ENCODE data around the gene MYO9B. TPM values are rescaled to one million over a fixed set of nuclear protein-coding genes. Genes with fewer than 3 reads are reported as not detected.

MYO9B gene
- polyA plus RNA-seq, 1 donor (not counting 4 experiments of a cell fraction or from before 2014, with no cell fraction given) = 14.3 TPM

GRCh38 chr19:17255150-17255621 lies 179.6 kb downstream of the MYO9B start:
- no peaks in the 10 kb centered on the region for H3K27me3 ChIP-seq (ENCODE audit: control insufficient read depth, extremely low read depth, insufficient read depth, low read length)
- dilution Hi-C loops (cut with MboI; ENCODE audit: extremely low pct_ligation_motif_present, low sequenced_read_pairs) = no loop called here

GRCh38 chr19:17256130-17256529 lies 180.6 kb downstream of the MYO9B start:
- Histone ChIP-seq H4K20me1 (ENCODE audit: control insufficient read depth, extremely low read depth, insufficient read depth, low read length) (no peaks in the 10 kb centered on the region), H3K4me3 (ENCODE audit: control insufficient read depth in 2 of 3, extremely low read depth in 1 of 3, insufficient read depth in 2 of 3, low read depth in 1 of 3, low read length in 3 of 3) (no peak overlapping the region), H3K9me1 (ENCODE audit: control insufficient read depth, extremely low read depth, insufficient read depth, low read length) (no peaks in the 10 kb centered on the region), H3K4me1 (ENCODE audit: control insufficient read depth, extremely low read depth, insufficient read depth, low read length) (no peaks in the 10 kb centered on the region), H3K9me3 (ENCODE audit: control insufficient read depth, low read depth, low read length) (peaks cover 5% of the 10 kb centered on the region), H3K27ac (ENCODE audit: control insufficient read depth, insufficient read depth, low read length) (no peak overlapping the region), H3K79me2 (ENCODE audit: control insufficient read depth, insufficient read depth, low read length) (no peaks in the 10 kb centered on the region), H3K36me3 (ENCODE audit: control insufficient read depth in 2 of 2, extremely low read depth in 1 of 2, insufficient read depth in 2 of 2, low read length in 2 of 2) (no peaks in the 10 kb centered on the region), H3K4me2 (ENCODE audit: control insufficient read depth, extremely low read depth, insufficient read depth, low read depth, low read length) (no peak overlapping the region), H2AFZ (ENCODE audit: control insufficient read depth, low read length) (no peak overlapping the region), H3K27me3 (ENCODE audit: control insufficient read depth, extremely low read depth, insufficient read depth, low read length) (no peaks in the 10 kb centered on the region), H3K9ac (ENCODE audit: control insufficient read depth, extremely low read depth, insufficient read depth, low read length) (no peak overlapping the region)
- FAIRE-seq = no peak
- DNase-seq (ENCODE audit: low read depth, low spot score) = no peak
- TF ChIP-seq CTCF (optimal IDR thresholded peaks at IDR 0.05 in 1 of 3, IDR thresholded peaks at IDR 0.05 in 1 of 3, conservative IDR thresholded peaks at IDR 0.05 in 1 of 3; ENCODE audit: extremely low read depth in 1 of 3, insufficient read depth in 2 of 3, low read length in 3 of 3) (no peak), EZH2 (IDR thresholded peaks at IDR 0.05; ENCODE audit: low read length) (no peak)
- dilution Hi-C loops (cut with MboI; ENCODE audit: extremely low pct_ligation_motif_present, low sequenced_read_pairs) = no loop called here

More at GRCh38 chr19:17255150-17255621, 179.6 kb downstream of the MYO9B start:
- H3K79me2 ChIP-seq (ENCODE audit: control insufficient read depth, insufficient read depth, low read length) = no peaks in the 10 kb centered on the region
- H3K9me1 ChIP-seq (ENCODE audit: control insufficient read depth, extremely low read depth, insufficient read depth, low read length) = no peaks in the 10 kb centered on the region
- H3K9ac ChIP-seq (ENCODE audit: control insufficient read depth, extremely low read depth, insufficient read depth, low read length) = no peak overlapping the region
- no peak overlapping the region for H2AFZ ChIP-seq (ENCODE audit: control insufficient read depth, low read length)
- no peak for TF ChIP-seq CTCF (optimal IDR thresholded peaks at IDR 0.05 in 1 of 3, IDR thresholded peaks at IDR 0.05 in 1 of 3, conservative IDR thresholded peaks at IDR 0.05 in 1 of 3; ENCODE audit: extremely low read depth in 1 of 3, insufficient read depth in 2 of 3, low read length in 3 of 3)
- TF ChIP-seq EZH2 (IDR thresholded peaks at IDR 0.05; ENCODE audit: low read length) = no peak
- H3K4me1 ChIP-seq (ENCODE audit: control insufficient read depth, extremely low read depth, insufficient read depth, low read length) = no peaks in the 10 kb centered on the region
- H3K4me3 ChIP-seq (ENCODE audit: control insufficient read depth in 2 of 3, extremely low read depth in 1 of 3, insufficient read depth in 2 of 3, low read depth in 1 of 3, low read length in 3 of 3) = no peak overlapping the region
- no peaks in the 10 kb centered on the region for H4K20me1 ChIP-seq (ENCODE audit: control insufficient read depth, extremely low read depth, insufficient read depth, low read length)
- FAIRE-seq (no peak), DNase-seq (ENCODE audit: low read depth, low spot score) (no peak)
- peaks cover 5% of the 10 kb centered on the region for H3K9me3 ChIP-seq (ENCODE audit: control insufficient read depth, low read depth, low read length)
- no peaks in the 10 kb centered on the region for H3K36me3 ChIP-seq (ENCODE audit: control insufficient read depth in 2 of 2, extremely low read depth in 1 of 2, insufficient read depth in 2 of 2, low read length in 2 of 2)
- H3K4me2 ChIP-seq (ENCODE audit: control insufficient read depth, extremely low read depth, insufficient read depth, low read depth, low read length) = no peak overlapping the region
- H3K27ac ChIP-seq (ENCODE audit: control insufficient read depth, insufficient read depth, low read length) = no peak overlapping the region
